Stimulated activated CD4-positive, alpha-beta T cell treated with anti-CD3 and anti-CD28 coated beads, Interleukin-12 subunit alpha, Interleukin-12 subunit beta, amount 100 ng/mL, for 24 hours (primary cell): ENCODE measurements around the gene GPN2.
"Not testable (repeated sequence)": the region's sequence is repeated elsewhere in the genome, so short reads cannot be mapped to it uniquely, and the experiment has no call there.

Experiments
- DNase-seq, 2 experiments: peaks; one replicate each; pipeline ENCODE4 v3.0.0-alpha.2; 2020; ENCODE audit warnings: low read depth in 2 of 2

GPN2 gene

GRCh38 chr1:26900815-26901511 is 10.9 kb upstream of the GPN2 start:
- DNase-seq, result no peak

- peak; percentile 74 to 88 for DNase-seq
These were observed 10.1 kb upstream of the GPN2 start, which contains the start of gene GPATCH3 for GRCh38 chr1:26900001-26900814. TSS of gene GPATCH3 (minus strand) at chr1:26900467. CDS start at chr1:26900442, 25 bp downstream.

DNA sequence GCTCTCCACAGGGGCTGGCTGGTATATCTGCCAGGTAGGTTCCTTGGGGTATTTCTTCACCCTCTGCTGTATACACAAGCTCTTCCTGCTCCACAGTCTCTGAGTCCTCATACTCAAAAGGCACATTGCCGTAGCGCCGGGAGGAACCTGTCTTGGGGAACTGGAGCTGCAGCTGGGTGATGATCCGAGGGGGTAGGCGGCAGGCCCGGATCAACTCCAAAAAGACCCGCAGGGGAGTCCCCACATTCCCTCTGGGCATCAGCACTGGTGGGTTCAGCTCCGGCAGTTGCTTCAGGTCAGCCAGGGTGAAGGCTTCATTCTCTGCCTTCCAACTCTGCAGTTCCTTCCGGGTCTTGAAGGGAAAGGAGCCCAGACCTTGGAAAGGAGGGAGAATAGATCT is 7.3 kb upstream of the GPN2 start:
- no peak for DNase-seq

- DNase-seq, result no peak
These were observed 4.2 kb upstream of the GPN2 start for GRCh38 chr1:26894263-26894662.

GRCh38 chr1:26890467-26890796 is 349 bp upstream of the GPN2 start:
- DNase-seq, result no peak

DNA sequence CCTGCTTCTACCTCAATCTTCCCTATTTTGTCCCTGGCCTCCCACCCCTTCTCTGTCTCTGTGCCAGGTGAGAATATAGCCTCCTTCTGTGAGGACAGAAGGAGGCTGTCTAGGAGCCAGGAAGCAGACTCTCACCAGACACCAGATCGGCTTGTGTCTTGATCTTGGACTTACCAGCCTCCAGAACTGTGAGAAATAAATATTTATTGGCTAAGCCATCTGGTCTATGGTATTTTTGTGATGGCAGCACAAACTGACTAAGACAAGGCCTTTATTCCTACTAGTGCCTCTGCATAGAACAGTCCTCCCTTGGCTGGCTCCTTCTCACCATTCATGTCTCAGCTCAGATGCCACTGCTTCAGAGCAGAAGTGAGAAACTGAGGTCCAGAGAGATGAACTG is 1.9 kb downstream of the GPN2 start:
- no peak for DNase-seq

GRCh38 chr1:26887125-26887524 is 3.0 kb downstream of the GPN2 start:
- no peak for DNase-seq

DNA sequence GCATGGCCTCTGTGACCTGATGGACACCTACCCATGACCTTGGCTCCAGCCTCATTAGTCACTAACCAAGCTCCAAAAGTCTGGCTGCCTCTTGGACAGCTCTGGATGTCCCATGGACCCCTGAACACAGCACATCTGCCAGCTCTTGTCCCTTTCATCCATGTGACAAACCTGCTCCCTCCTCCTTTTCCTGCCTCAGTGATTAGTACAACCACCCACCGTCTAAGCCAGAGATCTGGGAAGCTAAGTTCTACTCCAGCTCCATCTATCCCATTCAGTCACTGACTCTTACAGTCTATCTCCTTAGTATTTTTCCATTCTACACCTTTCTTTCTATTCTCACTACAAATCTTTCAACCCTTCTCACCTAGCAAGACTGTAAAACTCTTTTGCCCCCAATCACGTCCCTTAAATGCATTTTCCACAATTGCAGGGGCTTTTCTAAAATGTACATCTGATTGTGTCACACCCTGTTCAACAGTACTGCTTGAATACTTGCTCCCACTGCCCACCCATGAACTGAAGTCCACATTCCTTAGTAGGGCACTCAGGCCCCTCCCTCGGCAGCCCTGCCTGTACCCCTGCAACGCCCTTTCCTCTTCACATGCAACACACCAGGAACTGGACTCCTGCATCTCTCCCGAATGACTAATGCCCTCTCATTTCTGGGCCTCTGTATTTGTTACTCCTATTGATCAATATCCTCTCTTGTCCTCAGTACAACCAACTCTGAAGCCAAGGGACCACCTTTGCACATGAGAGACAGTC is 7.2 kb downstream of the GPN2 start:
- DNase-seq, result no peak

DNA sequence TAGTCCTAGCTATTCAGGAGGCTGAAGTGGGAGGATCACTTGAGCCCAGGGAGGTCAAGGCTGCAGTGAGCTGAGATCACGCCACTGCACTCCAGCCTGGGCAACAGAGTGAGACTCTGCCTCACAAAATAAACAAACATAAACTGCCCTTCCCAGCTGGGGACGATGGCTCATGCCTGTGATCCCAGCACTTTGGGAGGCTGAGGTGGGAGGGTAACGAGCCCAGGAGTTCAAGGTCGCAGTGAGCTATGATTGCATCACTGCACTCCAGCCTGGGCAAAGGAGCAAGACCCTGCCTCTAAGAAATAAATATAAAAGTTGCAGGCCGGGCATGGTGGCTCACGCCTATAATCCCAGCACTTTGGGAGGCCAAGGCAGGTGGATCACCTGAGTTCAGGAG is 8.5 kb downstream of the GPN2 start:
- not testable (repeated sequence) for DNase-seq

GRCh38 chr1:26879793-26880192 is 10.3 kb downstream of the GPN2 start:
- DNase-seq, result no peak

GRCh38 chr1:26877326-26877725 is 12.8 kb downstream of the GPN2 start:
- DNase-seq, result no peak

- DNase-seq, result no peak
These were observed 15.2 kb downstream of the GPN2 start for GRCh38 chr1:26874896-26875295.

GRCh38 chr1:26873097-26873496 is 17.0 kb downstream of the GPN2 start:
- not testable (repeated sequence) for DNase-seq

- DNase-seq, result peak; percentile 89 to 91
These were observed 25.2 kb downstream of the GPN2 start for GRCh38 chr1:26864610-26865480.

- no peak for DNase-seq
These were observed 26.4 kb downstream of the GPN2 start for GRCh38 chr1:26863685-26864077.

DNA sequence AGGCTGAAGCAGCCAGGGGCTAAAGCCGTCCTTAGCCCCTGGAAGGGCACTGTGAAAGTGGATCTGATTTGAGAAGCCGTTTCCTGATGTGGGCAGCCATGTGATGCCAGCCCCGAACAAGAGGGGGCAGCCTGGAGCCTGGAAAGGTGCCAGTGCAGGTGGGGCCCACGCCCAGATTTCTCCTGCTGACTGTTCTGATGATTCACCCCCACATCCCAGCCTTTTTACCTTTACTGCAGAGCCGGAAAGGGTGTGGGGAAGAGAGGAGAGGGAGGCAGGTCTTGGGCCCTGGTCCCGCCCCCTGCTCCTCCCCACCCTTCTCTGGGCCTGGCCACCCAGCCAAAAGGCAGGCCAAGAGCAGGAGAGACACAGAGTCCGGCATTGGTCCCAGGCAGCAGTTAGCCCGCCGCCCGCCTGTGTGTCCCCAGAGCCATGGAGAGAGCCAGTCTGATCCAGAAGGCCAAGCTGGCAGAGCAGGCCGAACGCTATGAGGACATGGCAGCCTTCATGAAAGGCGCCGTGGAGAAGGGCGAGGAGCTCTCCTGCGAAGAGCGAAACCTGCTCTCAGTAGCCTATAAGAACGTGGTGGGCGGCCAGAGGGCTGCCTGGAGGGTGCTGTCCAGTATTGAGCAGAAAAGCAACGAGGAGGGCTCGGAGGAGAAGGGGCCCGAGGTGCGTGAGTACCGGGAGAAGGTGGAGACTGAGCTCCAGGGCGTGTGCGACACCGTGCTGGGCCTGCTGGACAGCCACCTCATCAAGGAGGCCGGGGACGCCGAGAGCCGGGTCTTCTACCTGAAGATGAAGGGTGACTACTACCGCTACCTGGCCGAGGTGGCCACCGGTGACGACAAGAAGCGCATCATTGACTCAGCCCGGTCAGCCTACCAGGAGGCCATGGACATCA is 27.1 kb downstream of the GPN2 start, which contains the start of gene SFN:
TSS of gene SFN (plus strand) at position 369 of the 904 bp plus-strand sequence. CDS start at position 433, 64 bp downstream.
- DNase-seq, result peak in 1 of 2 experiments; percentile 48

GRCh38 chr1:26861889-26862378 is 28.1 kb downstream of the GPN2 start:
- no peak for DNase-seq

DNA sequence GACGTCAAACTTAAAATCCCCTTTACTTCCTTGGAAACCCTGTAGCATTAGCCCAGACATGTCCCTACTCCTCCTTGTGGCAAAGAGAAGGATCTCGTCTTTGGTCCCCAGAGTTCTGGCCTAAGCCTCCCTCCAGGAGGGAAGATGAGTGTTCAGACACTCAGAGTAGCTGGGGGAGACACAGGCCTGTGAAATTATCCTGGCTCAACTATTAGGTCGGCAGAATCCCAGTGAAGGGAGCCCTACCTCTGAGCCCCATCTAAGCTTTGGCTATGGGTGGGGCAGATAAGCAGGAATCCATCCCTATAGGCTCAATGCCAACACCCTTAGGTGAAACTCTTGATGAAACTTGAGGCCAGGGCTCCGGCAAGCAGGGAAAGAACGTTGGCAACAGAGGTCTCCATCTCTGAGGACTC is 28.8 kb downstream of the GPN2 start:
- no peak for DNase-seq

- no peak for DNase-seq
These were observed 31.0 kb downstream of the GPN2 start for GRCh38 chr1:26858891-26859640.
